ENCODE measurements around the gene DDB1.

DNA sequence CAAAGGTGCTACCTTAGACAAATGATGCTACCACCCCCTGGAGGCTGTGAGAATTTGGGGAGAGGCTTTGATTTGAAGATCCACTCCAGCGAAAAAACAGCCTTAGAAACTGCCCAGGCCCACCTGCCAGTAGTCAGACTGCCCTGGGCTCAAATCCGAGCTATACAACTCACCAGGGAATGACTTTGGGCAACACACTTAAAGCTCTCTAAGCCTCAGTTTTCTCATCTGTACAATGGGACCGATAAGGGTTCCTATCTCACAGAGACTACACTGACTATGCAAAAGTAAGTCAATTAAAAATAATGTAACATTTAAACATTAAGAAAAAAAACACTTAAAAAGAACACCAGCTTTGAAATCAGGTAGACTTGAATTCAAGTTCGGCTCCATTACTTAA lies 57.7 kb downstream of the DDB1 start:
- TF ChIP-seq POLR2A (IDR thresholded peaks at IDR 0.05) (no peak), POLR2AphosphoS5 (IDR thresholded peaks at IDR 0.05) (no peak)
- TF ChIP-seq, protein P1, sequence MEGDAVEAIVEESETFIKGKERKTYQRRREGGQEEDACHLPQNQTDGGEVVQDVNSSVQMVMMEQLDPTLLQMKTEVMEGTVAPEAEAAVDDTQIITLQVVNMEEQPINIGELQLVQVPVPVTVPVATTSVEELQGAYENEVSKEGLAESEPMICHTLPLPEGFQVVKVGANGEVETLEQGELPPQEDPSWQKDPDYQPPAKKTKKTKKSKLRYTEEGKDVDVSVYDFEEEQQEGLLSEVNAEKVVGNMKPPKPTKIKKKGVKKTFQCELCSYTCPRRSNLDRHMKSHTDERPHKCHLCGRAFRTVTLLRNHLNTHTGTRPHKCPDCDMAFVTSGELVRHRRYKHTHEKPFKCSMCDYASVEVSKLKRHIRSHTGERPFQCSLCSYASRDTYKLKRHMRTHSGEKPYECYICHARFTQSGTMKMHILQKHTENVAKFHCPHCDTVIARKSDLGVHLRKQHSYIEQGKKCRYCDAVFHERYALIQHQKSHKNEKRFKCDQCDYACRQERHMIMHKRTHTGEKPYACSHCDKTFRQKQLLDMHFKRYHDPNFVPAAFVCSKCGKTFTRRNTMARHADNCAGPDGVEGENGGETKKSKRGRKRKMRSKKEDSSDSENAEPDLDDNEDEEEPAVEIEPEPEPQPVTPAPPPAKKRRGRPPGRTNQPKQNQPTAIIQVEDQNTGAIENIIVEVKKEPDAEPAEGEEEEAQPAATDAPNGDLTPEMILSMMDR (IDR thresholded peaks at IDR 0.05), result no peak
